ENCODE data around the gene CCS.

The CCS gene

GRCh38 chr11:66547662-66548009 is 45.3 kb upstream of the CCS start:
- H4K20me1 ChIP-seq (ENCODE audit: low read depth, low read length) = no peaks in the 10 kb centered on the region
- no peaks in the 10 kb centered on the region for H3K79me2 ChIP-seq (ENCODE audit: insufficient read depth, low read length)
- H3K27ac ChIP-seq (ENCODE audit: low read depth, low read length) = no peak overlapping the region
- TF ChIP-seq EZH2phosphoT487 (conservative IDR thresholded peaks at IDR 0.05; ENCODE audit: low read length) = no peak
- TF ChIP-seq CTCF (IDR thresholded peaks at IDR 0.05; ENCODE audit: insufficient read depth, low read length, poor library complexity, severe bottlenecking) = no peak
- no peak overlapping the region for H2AFZ ChIP-seq (ENCODE audit: low read depth, low read length, severe bottlenecking)
- no peaks in the 10 kb centered on the region for H3K9me2 ChIP-seq (replicated peaks; ENCODE audit: insufficient read depth, low read length)
- H3K36me3 ChIP-seq (ENCODE audit: low read length) = no peaks in the 10 kb centered on the region
- H3K4me3 ChIP-seq (ENCODE audit: insufficient read depth, low read length, poor library complexity, severe bottlenecking) = no peak overlapping the region
- H3K9me3 ChIP-seq (ENCODE audit: insufficient read depth, low read length) = no peaks in the 10 kb centered on the region
- no peak overlapping the region for H3K9ac ChIP-seq (ENCODE audit: low read length)
- H3F3A ChIP-seq (ENCODE audit: insufficient read depth) = peaks cover 16% of the 10 kb centered on the region
- H3K4me2 ChIP-seq (ENCODE audit: low read depth, low read length, poor library complexity, severe bottlenecking) = no peak overlapping the region
- no peaks in the 10 kb centered on the region for H3K27me3 ChIP-seq (ENCODE audit: low read length)

- Histone ChIP-seq H3K9me3 (ENCODE audit: insufficient read depth, low read length) (no peaks in the 10 kb centered on the region), H3K9ac (ENCODE audit: low read length) (no peak overlapping the region), H3K36me3 (ENCODE audit: low read length) (no peaks in the 10 kb centered on the region), H3K4me3 (ENCODE audit: insufficient read depth, low read length, poor library complexity, severe bottlenecking) (no peak overlapping the region), H3K27me3 (ENCODE audit: low read length) (no peaks in the 10 kb centered on the region), H3K27ac (ENCODE audit: low read depth, low read length) (no peak overlapping the region), H3K9me2 (replicated peaks; ENCODE audit: insufficient read depth, low read length) (no peaks in the 10 kb centered on the region), H3F3A (ENCODE audit: insufficient read depth) (peaks cover 16% of the 10 kb centered on the region), H2AFZ (ENCODE audit: low read depth, low read length, severe bottlenecking) (no peak overlapping the region), H3K79me2 (ENCODE audit: insufficient read depth, low read length) (no peaks in the 10 kb centered on the region), H4K20me1 (ENCODE audit: low read depth, low read length) (no peaks in the 10 kb centered on the region), H3K4me2 (ENCODE audit: low read depth, low read length, poor library complexity, severe bottlenecking) (no peak overlapping the region)
- TF ChIP-seq CTCF (IDR thresholded peaks at IDR 0.05; ENCODE audit: insufficient read depth, low read length, poor library complexity, severe bottlenecking) (no peak), EZH2phosphoT487 (conservative IDR thresholded peaks at IDR 0.05; ENCODE audit: low read length) (no peak)
These were observed 44.9 kb upstream of the CCS start for GRCh38 chr11:66548041-66548440.

GRCh38 chr11:66548774-66549630 is 44.0 kb upstream of the CCS start:
- Histone ChIP-seq H3K79me2 (ENCODE audit: insufficient read depth, low read length) (no peaks in the 10 kb centered on the region), H3K4me2 (ENCODE audit: low read depth, low read length, poor library complexity, severe bottlenecking) (no peak overlapping the region), H3K36me3 (ENCODE audit: low read length) (no peaks in the 10 kb centered on the region), H3K9me3 (ENCODE audit: insufficient read depth, low read length) (no peaks in the 10 kb centered on the region), H3F3A (ENCODE audit: insufficient read depth) (peaks cover 16% of the 10 kb centered on the region), H4K20me1 (ENCODE audit: low read depth, low read length) (no peaks in the 10 kb centered on the region), H3K9me2 (replicated peaks; ENCODE audit: insufficient read depth, low read length) (no peaks in the 10 kb centered on the region), H3K27ac (ENCODE audit: low read depth, low read length) (no peak overlapping the region), H3K27me3 (ENCODE audit: low read length) (no peaks in the 10 kb centered on the region), H3K4me3 (ENCODE audit: insufficient read depth, low read length, poor library complexity, severe bottlenecking) (no peak overlapping the region), H2AFZ (ENCODE audit: low read depth, low read length, severe bottlenecking) (no peak overlapping the region), H3K9ac (ENCODE audit: low read length) (no peak overlapping the region)
- TF ChIP-seq EZH2phosphoT487 (conservative IDR thresholded peaks at IDR 0.05; ENCODE audit: low read length) (no peak), CTCF (IDR thresholded peaks at IDR 0.05; ENCODE audit: insufficient read depth, low read length, poor library complexity, severe bottlenecking) (no peak)
